Measurements from ENCODE around the gene ZBTB5. TPM values are rescaled to one million over a fixed set of nuclear protein-coding genes. Genes with fewer than 3 reads are reported as not detected.

Gene ZBTB5
- total and polyA plus RNA-seq, 2 of the 13 experiments (the other 11 are each of a cell fraction or from before 2014, with no cell fraction given): 12.5 to 20.5 TPM

DNA sequence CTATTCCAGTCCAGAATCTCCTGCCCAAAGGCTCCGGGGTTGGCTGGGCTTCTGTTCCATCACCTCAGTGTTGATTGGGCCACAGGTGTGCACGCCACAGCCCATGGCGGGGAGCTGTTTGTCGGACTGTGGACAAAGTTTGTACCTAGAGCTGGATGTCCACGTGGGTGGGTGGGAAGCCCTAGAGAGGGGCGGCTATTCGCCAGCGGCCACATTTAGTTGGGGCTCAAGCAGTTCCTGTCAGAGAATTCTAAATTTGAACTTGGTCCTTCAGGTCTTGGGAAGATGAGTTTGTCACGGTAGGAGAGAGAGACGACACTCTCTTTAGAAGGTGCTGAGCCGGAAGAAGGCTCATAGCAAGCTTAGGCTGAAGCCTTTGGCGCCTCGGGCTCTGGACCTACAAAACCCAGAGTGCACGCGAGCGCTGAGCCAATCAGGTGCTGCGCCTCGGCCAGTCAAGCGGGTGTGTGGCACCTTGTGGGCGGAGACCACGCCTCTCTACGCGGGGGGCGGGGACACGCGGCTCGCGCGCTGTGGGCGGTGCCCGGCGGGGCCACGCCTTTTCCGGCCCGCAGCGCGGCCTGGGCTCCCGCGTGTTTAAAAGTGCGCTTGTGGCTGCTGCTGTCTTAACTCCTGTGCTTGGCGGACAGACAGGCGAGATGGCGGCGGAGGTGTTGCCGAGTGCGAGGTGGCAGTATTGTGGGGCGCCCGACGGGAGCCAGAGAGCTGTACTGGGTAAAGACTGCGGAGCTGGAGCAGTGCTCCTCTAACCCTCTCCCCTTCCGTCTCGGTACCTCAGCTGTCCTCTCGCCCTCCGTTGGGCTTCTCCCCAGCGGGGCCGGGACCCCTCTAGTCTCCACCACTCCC, 20.4 kb upstream of the ZBTB5 start, which contains the start of gene POLR1E (continued):
- TF ChIP-seq GPN1 (CRISPR knock-in tag; IDR thresholded peaks at IDR 0.05; ENCODE audit: borderline replicate concordance) (no peak), IRX3 (CRISPR knock-in tag; IDR thresholded peaks at IDR 0.05; ENCODE audit: borderline replicate concordance, low read depth) (no peak), POGZ (CRISPR knock-in tag; IDR thresholded peaks at IDR 0.05) (peak; percentile 70), ZFP1 (CRISPR knock-in tag; IDR thresholded peaks at IDR 0.05) (no peak), ARID2 (CRISPR knock-in tag; IDR thresholded peaks at IDR 0.05; ENCODE audit: borderline replicate concordance) (no peak), RBAK (CRISPR knock-in tag; IDR thresholded peaks at IDR 0.05) (no peak), STAG1 (CRISPR knock-in tag; IDR thresholded peaks at IDR 0.05) (peak; percentile 3; the same call in 1 of the 2 replicates), ZFP36 (IDR thresholded peaks at IDR 0.05; ENCODE audit: borderline replicate concordance, low read depth, low read length, partially characterized antibody) (no peak), TEAD2 (CRISPR knock-in tag; IDR thresholded peaks at IDR 0.05) (no peak), ZNF672 (CRISPR knock-in tag; IDR thresholded peaks at IDR 0.05) (no peak), NR3C1 (CRISPR knock-in tag; IDR thresholded peaks at IDR 0.05) (no peak), PAF1 (CRISPR knock-in tag; IDR thresholded peaks at IDR 0.05) (no peak), KLF13 (CRISPR knock-in tag; IDR thresholded peaks at IDR 0.05) (no peak), ZNF772 (CRISPR knock-in tag; IDR thresholded peaks at IDR 0.05) (peak; percentile 50; the same call in 1 of the 2 replicates), ZNF546 (CRISPR knock-in tag; conservative IDR thresholded peaks at IDR 0.05) (no peak), CREB1 (IDR thresholded peaks at IDR 0.05) (peak; percentile 62), CREB1 (CRISPR knock-in tag; IDR thresholded peaks at IDR 0.05) (0 out of 2 replicates have a peak, but pooled peaks have one; percentile 26), KDM5B (CRISPR knock-in tag; IDR thresholded peaks at IDR 0.05; ENCODE audit: borderline replicate concordance) (peak; percentile 76), MYNN (CRISPR knock-in tag; IDR thresholded peaks at IDR 0.05; ENCODE audit: low read depth) (no peak), HNRNPUL1 (IDR thresholded peaks at IDR 0.05; ENCODE audit: low read depth, low read length) (no peak)
- TF ChIP-seq, protein P1, sequence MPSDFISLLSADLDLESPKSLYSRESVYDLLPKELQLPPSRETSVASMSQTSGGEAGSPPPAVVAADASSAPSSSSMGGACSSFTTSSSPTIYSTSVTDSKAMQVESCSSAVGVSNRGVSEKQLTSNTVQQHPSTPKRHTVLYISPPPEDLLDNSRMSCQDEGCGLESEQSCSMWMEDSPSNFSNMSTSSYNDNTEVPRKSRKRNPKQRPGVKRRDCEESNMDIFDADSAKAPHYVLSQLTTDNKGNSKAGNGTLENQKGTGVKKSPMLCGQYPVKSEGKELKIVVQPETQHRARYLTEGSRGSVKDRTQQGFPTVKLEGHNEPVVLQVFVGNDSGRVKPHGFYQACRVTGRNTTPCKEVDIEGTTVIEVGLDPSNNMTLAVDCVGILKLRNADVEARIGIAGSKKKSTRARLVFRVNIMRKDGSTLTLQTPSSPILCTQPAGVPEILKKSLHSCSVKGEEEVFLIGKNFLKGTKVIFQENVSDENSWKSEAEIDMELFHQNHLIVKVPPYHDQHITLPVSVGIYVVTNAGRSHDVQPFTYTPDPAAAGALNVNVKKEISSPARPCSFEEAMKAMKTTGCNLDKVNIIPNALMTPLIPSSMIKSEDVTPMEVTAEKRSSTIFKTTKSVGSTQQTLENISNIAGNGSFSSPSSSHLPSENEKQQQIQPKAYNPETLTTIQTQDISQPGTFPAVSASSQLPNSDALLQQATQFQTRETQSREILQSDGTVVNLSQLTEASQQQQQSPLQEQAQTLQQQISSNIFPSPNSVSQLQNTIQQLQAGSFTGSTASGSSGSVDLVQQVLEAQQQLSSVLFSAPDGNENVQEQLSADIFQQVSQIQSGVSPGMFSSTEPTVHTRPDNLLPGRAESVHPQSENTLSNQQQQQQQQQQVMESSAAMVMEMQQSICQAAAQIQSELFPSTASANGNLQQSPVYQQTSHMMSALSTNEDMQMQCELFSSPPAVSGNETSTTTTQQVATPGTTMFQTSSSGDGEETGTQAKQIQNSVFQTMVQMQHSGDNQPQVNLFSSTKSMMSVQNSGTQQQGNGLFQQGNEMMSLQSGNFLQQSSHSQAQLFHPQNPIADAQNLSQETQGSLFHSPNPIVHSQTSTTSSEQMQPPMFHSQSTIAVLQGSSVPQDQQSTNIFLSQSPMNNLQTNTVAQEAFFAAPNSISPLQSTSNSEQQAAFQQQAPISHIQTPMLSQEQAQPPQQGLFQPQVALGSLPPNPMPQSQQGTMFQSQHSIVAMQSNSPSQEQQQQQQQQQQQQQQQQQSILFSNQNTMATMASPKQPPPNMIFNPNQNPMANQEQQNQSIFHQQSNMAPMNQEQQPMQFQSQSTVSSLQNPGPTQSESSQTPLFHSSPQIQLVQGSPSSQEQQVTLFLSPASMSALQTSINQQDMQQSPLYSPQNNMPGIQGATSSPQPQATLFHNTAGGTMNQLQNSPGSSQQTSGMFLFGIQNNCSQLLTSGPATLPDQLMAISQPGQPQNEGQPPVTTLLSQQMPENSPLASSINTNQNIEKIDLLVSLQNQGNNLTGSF (CRISPR knock-in tag; IDR thresholded peaks at IDR 0.05): no peak
- TF ChIP-seq, protein P2, sequence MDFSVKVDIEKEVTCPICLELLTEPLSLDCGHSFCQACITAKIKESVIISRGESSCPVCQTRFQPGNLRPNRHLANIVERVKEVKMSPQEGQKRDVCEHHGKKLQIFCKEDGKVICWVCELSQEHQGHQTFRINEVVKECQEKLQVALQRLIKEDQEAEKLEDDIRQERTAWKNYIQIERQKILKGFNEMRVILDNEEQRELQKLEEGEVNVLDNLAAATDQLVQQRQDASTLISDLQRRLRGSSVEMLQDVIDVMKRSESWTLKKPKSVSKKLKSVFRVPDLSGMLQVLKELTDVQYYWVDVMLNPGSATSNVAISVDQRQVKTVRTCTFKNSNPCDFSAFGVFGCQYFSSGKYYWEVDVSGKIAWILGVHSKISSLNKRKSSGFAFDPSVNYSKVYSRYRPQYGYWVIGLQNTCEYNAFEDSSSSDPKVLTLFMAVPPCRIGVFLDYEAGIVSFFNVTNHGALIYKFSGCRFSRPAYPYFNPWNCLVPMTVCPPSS (IDR thresholded peaks at IDR 0.05): no peak
- TF ChIP-seq, protein P3, sequence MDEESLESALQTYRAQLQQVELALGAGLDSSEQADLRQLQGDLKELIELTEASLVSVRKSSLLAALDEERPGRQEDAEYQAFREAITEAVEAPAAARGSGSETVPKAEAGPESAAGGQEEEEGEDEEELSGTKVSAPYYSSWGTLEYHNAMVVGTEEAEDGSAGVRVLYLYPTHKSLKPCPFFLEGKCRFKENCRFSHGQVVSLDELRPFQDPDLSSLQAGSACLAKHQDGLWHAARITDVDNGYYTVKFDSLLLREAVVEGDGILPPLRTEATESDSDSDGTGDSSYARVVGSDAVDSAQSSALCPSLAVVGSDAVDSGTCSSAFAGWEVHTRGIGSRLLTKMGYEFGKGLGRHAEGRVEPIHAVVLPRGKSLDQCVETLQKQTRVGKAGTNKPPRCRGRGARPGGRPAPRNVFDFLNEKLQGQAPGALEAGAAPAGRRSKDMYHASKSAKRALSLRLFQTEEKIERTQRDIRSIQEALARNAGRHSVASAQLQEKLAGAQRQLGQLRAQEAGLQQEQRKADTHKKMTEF (CRISPR knock-in tag; IDR thresholded peaks at IDR 0.05): peak; percentile 73
- TF ChIP-seq, protein P4, sequence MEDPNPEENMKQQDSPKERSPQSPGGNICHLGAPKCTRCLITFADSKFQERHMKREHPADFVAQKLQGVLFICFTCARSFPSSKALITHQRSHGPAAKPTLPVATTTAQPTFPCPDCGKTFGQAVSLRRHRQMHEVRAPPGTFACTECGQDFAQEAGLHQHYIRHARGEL (CRISPR knock-in tag; IDR thresholded peaks at IDR 0.05): no peak

Data from HepG2 (cell line).